ENCODE measurements around the gene EML4.
A peak's percentile ranks its signal among the peaks of the same experiment; 100 is the strongest.
"Not testable (repeated sequence)": the region's sequence is repeated elsewhere in the genome, so short reads cannot be mapped to it uniquely, and the experiment has no call there.

EML4 gene, protein sequence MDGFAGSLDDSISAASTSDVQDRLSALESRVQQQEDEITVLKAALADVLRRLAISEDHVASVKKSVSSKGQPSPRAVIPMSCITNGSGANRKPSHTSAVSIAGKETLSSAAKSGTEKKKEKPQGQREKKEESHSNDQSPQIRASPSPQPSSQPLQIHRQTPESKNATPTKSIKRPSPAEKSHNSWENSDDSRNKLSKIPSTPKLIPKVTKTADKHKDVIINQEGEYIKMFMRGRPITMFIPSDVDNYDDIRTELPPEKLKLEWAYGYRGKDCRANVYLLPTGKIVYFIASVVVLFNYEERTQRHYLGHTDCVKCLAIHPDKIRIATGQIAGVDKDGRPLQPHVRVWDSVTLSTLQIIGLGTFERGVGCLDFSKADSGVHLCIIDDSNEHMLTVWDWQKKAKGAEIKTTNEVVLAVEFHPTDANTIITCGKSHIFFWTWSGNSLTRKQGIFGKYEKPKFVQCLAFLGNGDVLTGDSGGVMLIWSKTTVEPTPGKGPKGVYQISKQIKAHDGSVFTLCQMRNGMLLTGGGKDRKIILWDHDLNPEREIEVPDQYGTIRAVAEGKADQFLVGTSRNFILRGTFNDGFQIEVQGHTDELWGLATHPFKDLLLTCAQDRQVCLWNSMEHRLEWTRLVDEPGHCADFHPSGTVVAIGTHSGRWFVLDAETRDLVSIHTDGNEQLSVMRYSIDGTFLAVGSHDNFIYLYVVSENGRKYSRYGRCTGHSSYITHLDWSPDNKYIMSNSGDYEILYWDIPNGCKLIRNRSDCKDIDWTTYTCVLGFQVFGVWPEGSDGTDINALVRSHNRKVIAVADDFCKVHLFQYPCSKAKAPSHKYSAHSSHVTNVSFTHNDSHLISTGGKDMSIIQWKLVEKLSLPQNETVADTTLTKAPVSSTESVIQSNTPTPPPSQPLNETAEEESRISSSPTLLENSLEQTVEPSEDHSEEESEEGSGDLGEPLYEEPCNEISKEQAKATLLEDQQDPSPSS

DNA sequence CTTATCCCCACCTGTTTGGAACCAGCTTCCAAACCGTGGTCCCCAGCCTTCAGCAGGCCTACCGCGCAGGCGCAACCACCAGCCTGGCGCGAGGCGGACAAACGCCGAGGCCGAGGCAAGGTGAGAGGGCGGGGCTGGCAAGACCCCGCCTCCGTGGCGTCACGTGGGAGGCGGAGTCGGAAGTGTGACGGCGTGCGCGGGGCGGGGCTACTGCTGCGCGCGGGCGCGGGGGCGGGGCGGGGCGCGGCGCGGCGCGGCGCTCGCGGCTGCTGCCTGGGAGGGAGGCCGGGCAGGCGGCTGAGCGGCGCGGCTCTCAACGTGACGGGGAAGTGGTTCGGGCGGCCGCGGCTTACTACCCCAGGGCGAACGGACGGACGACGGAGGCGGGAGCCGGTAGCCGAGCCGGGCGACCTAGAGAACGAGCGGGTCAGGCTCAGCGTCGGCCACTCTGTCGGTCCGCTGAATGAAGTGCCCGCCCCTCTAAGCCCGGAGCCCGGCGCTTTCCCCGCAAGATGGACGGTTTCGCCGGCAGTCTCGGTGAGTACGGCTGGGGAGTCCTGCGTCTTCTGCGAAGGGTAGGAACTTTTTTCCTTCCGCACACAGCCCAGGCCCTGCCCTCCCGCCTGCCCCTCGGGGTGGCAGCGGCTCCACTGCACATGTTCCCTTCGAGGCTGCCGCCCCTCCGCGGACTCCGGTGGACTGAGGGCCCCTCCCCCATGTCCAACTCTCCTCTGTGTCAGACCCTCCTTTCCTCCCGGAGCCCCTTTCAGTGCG is at the start of gene EML4:
Gene EML4, plus strand, starts transcription at position 254 of the 774 bp plus-strand sequence. Its CDS starts 259 bp downstream, at position 513.
- DNase-seq: peak; percentile 96

DNA sequence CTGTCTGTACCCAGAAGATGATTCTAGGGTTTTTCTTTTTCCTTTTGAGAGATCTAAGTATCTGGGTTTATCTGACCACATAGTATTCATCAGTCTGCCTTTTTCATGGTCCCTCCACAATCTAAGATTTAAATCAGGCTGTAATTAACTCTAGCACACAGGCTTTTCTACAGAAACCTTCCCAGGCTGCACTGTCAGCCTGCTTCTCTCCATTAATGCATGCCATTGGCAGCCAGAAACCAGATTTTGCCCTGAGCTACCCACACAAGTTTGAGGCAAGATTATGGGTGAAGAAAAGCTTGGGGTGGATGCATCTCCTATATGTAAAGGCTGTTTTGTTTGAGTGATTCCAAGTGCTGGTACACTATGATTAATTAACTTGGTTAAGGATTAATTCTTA is 45.7 kb upstream of the EML4 start:
- DNase-seq: no peak

DNA sequence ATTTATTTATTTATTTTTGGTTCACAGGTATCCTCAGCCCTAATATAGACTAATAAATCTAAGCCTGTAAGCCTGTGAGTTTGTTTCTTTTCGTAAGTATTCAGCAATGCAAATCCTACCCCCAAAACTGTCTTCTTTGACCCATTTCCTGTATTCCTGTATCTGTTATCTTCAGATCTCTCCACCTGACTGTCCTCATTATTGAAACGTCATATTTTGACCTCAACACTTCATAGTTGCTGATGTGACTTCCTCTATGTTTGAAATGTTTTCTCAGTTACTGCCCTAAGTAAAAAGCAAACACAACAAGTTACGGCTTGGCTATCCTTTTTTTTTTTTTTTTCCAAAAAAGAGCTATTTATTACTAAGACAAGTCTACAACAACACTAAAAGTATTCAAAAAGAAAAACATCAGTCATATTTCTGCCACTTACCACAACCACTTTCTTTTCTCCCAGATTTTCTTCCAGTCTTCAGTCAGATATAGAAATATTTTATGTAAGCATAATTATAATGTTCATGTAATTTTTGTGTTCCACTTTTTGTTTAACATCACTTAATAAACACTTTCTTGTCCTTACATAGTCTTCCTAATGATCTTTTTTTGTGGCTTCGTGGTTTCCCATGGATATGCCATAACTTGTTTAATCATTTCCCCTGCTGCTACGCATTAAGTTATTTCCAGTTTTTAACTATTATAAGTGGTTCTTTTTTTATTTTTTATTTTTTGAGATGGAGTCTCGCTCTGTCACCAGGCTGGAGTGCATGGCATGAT is 45.0 kb upstream of the EML4 start:
- no peak for DNase-seq

DNA sequence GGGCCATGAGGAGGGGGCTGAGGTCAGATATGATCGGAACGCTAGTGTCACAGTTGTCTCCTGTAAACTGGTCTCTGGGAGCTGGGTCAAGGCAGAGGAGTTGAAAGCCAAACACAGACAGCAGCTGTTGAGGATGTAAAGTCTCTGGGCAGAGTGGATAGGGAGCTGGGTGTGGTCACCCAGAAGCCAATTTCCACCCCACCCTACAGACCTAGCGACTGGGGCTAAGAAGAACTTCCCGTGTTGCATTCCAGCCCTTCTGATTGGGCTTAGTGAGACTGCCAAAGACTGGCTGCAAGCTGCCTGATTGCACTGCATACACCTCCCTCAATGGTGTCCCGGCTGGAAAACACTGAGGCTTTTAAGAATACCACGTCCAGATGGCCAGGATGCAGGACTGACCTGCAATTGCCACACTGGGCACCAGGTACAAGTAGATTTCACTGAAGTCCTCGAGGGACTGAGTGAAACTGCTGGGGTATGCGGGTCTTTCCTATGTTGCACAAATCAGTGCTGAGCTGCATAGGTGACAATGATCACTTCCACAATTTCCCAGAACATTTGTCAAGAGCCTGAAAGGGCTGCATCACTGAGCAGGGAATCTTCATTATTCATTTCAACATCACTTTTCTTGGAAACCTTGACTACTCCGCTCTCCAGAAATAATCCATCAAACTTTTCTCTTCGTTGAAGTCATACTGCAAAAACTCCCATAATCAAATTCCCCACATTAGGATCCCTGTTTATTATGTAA is 43.1 kb upstream of the EML4 start:
- no peak for DNase-seq

DNA sequence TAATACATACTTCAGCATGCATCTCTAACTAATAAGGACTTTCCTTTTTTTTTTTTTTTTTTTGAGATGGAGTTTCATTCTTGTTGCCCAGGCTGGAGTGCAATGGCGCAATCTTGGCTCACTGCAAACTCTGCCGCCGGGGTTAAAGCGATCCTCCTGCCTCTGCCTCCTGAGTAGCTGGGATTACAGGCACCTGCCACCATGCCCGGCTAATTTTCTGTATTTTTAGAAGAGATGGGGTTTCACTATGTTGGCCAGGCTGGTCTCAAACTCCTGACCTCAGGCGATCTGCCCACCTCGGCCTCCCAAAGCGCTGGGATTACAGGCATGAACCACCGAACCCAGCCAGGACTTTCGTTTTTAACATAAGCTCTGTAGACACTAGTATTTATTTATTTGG is 42.3 kb upstream of the EML4 start:
- DNase-seq: not testable (repeated sequence)

DNA sequence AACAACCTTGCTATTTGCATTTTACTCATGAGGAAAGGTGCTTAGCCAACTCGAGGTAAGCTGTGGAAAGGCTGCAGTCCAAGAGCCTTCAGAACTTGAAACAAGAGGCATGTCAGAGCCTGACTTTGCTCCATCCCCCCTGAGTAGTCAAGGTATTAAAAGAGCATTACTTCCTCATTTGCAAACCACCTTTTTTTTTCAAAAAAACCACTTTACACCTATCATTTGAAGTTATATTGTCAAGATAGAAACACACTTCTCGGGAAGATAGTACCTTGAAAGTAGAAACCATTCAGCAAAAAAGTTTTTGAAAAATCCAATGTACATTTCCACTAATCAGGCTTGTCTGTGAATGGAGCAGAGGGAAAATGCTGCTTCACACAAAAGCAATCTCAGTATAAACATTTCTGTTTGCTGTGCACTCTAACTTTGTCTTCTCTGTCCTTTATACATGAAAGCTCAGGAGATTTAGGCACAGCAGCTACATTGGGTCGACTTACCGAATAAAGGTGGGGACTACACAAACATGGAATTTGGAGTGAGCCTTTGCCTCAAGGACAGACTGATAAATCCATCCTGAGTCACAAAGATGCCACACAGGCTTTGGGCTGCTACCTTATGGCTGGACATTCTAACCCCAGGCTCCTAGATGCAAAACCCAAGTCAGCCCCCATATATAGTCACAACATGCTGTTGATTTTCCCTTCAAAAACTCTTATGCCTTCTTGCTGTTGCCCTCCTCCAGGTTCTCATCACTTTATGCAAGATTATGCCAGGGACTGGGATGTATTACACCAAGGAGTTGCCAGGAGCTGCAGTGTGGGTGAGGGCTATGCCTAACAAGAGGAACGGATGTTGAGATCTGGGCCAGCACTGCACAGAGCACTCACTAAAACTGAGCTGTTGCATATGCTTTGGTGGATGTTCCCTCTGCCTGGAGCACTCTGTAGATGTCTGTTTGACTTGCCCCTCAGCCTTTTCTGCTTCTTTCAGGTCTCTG is 41.4 kb upstream of the EML4 start:
- DNase-seq: no peak

DNA sequence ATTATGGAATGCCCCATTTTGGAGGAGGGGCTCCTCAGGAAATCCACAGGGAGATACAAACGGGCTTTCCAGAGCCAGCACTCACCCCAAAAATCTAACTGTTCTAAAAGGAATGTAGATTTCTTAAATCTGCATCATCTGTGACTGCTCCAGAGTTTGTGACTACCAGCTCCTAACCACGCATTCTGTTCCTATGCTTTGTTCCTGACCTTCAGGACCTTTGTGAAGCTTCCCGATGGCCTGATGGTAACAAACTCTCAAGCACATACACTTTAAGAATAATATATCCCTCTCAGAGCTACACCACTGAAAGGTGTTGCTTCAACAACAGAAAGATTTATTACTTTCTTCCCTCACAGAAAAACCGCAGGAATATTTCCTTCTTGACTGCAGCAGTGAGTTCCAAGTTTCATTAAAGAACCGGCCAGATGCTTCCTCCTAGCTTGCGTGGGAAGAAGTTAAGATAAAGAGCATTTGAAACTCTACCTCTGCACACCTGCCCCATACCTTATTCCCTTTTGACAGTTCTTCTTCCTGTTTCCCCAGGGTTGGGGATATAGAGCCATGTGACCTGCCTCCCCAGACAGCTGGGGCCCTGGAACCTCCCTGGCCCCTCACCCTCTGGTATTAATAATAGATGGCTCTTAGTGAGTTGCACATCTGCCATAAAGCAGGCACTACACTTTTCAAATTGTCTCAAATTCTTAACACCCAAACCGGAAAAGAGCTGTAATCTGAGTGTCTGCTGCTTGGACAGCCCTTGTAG is 40.2 kb upstream of the EML4 start:
- DNase-seq: no peak

DNA sequence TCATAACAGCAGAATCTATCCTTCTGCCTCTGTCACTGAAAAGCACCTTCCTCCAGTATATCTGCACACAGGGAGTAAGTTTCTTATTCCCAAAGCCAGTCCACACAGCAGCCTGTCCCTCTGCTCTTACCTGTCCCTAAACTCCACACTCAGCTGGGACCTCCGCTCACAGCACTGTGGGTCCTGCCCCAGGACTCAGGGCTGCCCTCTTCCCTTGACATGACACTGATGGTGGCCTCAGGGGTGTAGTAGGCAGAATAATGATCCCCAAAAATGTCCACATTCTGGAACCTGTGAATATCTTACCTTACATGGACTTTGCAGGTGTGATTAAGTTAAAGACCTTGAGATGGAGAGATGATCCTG is 39.7 kb upstream of the EML4 start:
- DNase-seq: no peak

DNA sequence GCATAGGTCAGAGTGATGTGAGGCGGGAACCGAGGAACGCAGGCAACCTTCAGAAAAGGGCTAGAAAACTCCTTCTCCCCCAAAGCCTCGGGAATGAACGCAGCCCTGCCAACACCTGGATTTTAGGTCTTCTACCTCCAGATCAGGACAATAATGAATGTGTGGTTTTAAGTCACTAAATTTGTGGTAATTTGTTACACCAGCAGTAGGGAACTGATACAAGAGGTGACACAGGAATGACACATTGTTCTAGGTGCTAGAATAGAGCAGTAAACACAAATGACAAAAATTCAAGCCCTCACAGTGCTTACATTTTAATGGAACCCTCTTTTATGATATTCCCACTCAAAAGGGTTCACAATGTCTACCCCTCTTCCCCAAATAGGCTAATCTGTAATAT is 39.2 kb upstream of the EML4 start:
- no peak for DNase-seq

DNA sequence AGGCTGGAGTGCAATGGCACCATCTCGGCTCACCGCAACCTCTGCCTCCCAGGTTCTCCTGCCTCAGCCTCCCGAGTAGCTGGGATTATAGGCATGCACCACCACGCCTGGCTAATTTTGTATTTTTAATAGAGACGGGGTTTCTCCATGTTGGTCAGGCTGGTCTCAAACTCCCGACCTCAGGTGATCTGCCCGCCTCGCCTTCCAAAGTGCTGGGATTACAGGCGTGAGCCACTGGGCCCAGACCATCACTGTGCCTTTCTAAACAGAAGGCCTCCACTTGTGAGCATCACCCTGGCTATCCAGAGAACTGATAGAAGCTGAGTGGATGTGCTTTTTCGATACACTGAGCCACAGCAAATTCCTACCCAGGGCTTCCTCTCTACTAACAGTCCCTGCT is 38.3 kb upstream of the EML4 start:
- DNase-seq: not testable (repeated sequence)

DNA sequence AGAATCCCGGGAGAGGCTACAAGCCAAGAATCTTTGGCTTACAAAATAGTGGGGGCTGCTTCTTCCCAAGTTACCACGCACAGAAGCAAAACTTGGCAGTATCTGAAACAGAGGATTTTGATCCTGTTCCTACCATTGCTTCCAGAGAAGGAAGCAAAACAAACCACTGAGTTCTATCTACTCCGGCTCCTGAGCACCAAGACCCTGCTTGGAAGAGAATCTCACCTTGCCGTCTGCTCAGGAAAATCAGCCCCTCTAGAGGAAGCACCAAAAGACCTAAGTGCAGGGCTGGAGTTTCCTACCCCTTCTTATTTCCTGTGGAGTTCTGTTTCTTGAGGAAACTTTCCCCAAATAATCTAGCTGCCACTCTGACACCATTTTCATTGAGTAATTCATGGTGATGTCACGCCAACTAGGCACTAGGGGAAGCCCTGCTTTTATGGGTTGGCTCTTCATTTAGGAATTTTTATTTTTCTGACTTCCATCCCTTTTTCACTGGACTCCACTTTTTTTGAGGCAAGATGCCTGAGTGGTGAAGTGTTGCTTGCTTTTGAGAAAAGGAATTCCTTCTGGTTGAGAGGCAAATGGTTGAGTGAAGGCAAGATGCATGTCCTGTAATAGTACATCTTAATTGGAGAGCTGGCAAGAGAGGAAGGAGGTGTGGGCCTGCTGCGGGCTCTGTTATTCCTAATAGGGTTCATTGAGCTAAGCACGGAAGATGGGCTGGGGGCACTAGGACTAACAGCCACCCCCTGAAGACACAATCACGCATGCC is 36.8 kb upstream of the EML4 start:
- DNase-seq: no peak

DNA sequence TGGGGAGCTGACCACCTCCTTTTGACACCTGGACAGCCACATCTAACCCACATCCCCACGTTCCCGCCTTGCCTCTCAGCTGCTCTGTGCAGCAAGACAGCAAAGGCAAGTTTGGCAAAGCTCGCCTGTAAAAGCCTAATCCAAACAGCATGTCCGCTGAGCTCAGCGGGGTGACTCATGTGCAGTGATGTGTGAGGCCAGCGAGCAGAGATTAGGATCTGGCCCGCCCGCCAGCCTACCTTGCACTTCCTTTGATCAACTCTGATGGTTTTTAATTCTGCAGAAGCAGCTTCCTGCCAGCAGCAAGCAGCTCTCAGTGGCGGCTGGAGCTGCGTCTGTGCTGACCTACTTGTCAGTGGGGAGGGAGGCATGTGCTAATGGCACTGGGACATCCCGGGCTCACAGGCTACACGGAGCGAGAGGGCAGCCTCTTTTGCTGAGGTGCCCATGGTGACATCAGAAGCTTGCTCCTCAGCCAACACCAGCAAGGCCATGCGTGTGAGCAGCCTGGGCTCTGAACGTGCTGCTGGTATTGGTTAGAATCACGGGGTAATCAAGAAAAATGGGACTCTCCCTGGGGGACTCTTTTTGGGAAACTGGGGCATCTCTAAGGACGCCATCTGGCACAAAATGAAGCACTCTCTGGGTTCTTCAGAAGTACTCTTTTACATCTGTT is 36.0 kb upstream of the EML4 start:
- DNase-seq: peak; percentile 83

DNA sequence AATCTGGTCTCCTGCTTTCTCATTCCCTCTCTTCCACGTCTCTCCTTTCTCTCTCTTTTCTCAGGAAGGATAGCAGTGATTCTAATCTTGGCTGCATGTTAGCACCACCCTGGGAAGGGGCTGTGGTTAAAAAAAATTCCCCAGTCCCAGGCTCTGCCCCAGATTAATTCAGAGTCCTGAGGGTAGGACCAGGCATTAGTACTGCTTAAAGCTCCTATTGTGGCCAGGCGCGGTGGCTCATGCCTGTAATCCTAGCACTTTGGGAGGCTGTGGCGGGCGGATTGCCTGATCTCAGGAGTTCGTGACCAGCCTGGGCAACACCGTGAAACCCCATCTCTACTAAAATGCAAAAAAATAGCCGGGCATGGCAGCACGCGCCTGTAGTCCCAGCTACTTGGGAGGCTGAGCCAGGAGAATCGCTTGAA is 35.4 kb upstream of the EML4 start:
- DNase-seq: no peak

DNA sequence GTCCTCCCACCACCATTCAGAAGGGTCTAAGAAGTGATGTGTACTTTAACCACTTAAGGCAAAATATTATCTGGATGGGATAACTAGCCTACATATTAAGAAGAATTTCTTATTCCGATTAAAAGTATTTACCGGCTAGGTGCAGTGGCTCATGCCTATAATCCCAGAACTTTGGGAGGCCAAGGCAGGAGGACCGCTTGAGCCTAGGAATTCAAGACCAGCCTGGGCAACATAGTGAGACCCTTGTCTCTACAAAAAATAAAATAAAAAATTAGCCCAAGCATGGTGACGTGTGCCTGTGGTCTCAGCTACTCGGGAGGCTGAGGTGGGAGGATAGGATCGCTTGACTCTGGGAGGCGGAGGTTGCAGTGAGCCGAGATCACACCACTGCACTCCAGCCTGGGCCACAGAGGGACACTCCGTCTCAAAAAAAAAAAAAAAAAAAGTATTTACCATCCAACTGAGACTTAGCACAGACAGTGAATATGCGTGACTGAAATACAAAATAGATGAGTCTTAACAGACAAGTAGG is 34.7 kb upstream of the EML4 start:
- not testable (repeated sequence) for DNase-seq

DNA sequence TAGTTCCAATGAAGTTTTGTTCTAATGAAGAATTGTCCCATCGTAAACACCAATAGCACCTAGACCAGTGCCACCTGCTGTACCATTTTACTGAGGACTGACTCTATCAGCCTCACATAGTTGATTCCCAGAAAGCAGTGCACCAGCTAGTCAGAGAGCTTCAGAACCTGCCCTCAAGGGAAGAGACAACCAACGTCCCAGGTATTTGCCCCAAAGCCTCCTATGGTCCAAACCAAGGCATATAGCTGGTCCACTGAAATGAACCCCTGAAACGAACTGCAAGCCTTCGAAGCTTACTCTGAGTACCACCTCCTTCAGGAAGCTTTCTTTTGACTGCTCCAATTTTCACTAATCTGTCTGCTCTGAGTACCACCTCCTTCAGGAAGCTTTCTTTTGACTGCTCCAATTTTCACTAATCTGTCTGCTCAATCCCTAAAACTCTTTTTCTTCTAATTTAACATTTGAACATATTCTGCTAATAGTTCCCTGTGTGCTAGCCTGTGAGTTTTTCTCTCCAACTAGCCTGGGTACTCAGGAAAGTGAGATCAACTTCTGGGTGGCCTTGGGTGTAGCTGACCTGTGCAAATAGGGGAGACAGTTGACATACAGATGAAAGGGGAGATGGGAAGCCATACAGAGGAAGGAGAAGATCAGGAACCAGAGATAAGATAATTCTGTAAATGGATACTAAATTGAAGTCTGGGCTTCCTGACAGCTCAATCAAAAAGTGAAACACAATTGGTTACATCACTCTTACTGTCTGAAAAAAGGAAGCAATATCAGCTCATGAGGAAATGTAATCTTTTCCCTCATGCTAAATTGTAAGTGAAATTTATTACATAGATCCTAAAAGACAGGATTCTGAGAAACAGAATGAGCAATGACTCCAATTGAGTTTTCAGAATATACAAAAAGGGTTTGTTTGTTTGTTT is 33.5 kb upstream of the EML4 start:
- DNase-seq: no peak

DNA sequence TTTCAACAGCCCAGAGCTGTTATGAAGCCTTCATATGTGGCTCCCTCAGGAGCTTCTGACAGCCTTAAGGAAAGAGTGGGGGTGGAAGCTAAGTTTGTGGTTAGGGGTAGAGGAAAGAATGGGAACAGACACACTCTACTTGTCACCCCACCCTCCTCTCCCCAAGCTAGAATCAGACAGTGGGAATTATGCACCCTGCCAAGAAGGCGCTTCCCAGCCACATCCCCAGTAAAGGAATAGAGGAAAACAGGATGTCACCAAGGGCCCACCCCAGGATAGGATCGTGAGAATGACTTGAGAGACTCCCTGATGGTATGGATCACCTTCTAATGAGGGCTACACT is 32.4 kb upstream of the EML4 start:
- no peak for DNase-seq
